ENCODE data around the gene MAP3K8. TPM values are rescaled to one million over a fixed set of nuclear protein-coding genes. Genes with fewer than 3 reads are reported as not detected.
A peak's percentile ranks its signal among the peaks of the same experiment; 100 is the strongest.

Gene MAP3K8
- total and polyA plus RNA-seq, 9 of the 15 experiments (the other 6 are each of a cell fraction or from before 2014, with no cell fraction given) = 6.9 to 23.6 (median 13.6) TPM

- TF ChIP-seq, protein P1, sequence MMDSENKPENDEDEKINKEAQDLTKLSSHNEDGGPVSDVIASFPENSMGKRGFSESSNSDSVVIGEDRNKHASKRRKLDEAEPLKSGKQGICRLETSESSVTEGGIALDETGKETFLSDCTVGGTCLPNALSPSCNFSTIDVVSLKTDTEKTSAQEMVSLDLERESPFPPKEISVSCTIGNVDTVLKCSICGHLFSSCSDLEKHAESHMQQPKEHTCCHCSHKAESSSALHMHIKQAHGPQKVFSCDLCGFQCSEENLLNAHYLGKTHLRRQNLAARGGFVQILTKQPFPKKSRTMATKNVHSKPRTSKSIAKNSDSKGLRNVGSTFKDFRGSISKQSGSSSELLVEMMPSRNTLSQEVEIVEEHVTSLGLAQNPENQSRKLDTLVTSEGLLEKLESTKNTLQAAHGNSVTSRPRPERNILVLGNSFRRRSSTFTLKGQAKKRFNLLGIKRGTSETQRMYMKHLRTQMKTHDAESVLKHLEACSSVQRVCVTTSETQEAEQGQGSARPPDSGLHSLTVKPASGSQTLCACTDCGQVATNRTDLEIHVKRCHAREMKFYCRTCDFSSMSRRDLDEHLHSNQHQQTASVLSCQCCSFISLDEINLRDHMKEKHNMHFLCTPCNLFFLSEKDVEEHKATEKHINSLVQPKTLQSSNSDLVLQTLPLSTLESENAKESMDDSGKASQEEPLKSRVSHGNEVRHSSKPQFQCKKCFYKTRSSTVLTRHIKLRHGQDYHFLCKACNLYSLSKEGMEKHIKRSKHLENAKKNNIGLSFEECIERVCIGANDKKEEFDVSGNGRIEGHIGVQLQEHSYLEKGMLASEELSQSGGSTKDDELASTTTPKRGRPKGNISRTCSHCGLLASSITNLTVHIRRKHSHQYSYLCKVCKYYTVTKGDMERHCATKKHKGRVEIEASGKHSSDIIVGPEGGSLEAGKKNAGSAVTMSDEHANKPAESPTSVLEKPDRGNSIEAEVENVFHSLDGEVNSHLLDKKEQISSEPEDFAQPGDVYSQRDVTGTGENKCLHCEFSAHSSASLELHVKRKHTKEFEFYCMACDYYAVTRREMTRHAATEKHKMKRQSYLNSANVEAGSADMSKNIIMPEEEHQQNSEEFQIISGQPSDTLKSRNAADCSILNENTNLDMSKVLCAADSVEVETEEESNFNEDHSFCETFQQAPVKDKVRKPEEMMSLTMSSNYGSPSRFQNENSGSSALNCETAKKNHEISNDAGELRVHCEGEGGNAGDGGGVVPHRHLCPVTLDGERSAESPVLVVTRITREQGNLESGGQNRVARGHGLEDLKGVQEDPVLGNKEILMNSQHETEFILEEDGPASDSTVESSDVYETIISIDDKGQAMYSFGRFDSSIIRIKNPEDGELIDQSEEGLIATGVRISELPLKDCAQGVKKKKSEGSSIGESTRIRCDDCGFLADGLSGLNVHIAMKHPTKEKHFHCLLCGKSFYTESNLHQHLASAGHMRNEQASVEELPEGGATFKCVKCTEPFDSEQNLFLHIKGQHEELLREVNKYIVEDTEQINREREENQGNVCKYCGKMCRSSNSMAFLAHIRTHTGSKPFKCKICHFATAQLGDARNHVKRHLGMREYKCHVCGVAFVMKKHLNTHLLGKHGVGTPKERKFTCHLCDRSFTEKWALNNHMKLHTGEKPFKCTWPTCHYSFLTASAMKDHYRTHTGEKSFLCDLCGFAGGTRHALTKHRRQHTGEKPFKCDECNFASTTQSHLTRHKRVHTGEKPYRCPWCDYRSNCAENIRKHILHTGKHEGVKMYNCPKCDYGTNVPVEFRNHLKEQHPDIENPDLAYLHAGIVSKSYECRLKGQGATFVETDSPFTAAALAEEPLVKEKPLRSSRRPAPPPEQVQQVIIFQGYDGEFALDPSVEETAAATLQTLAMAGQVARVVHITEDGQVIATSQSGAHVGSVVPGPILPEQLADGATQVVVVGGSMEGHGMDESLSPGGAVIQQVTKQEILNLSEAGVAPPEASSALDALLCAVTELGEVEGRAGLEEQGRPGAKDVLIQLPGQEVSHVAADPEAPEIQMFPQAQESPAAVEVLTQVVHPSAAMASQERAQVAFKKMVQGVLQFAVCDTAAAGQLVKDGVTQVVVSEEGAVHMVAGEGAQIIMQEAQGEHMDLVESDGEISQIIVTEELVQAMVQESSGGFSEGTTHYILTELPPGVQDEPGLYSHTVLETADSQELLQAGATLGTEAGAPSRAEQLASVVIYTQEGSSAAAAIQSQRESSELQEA (IDR thresholded peaks at IDR 0.05; ENCODE audit: low read depth) = no peak
- TF ChIP-seq TARDBP (IDR thresholded peaks at IDR 0.05) = 0 out of 2 replicates have a peak, but pooled peaks have one; percentile 21
- TF ChIP-seq, protein P2, sequence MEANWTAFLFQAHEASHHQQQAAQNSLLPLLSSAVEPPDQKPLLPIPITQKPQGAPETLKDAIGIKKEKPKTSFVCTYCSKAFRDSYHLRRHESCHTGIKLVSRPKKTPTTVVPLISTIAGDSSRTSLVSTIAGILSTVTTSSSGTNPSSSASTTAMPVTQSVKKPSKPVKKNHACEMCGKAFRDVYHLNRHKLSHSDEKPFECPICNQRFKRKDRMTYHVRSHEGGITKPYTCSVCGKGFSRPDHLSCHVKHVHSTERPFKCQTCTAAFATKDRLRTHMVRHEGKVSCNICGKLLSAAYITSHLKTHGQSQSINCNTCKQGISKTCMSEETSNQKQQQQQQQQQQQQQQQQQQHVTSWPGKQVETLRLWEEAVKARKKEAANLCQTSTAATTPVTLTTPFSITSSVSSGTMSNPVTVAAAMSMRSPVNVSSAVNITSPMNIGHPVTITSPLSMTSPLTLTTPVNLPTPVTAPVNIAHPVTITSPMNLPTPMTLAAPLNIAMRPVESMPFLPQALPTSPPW (CRISPR knock-in tag; IDR thresholded peaks at IDR 0.05) = peak; percentile 94
- TF ChIP-seq, protein P3, sequence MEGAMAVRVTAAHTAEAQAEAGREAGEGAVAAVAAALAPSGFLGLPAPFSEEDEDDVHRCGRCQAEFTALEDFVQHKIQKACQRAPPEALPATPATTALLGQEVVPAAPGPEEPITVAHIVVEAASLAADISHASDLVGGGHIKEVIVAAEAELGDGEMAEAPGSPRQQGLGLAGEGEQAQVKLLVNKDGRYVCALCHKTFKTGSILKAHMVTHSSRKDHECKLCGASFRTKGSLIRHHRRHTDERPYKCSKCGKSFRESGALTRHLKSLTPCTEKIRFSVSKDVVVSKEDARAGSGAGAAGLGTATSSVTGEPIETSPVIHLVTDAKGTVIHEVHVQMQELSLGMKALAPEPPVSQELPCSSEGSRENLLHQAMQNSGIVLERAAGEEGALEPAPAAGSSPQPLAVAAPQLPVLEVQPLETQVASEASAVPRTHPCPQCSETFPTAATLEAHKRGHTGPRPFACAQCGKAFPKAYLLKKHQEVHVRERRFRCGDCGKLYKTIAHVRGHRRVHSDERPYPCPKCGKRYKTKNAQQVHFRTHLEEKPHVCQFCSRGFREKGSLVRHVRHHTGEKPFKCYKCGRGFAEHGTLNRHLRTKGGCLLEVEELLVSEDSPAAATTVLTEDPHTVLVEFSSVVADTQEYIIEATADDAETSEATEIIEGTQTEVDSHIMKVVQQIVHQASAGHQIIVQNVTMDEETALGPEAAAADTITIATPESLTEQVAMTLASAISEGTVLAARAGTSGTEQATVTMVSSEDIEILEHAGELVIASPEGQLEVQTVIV (CRISPR knock-in tag; IDR thresholded peaks at IDR 0.05; ENCODE audit: borderline replicate concordance) = no peak
- peak; percentile 94 for TF ChIP-seq NCOR1 (IDR thresholded peaks at IDR 0.05)
- no peak for TF ChIP-seq ZNF512 (tag; IDR thresholded peaks at IDR 0.05)
- TF ChIP-seq, protein P4, sequence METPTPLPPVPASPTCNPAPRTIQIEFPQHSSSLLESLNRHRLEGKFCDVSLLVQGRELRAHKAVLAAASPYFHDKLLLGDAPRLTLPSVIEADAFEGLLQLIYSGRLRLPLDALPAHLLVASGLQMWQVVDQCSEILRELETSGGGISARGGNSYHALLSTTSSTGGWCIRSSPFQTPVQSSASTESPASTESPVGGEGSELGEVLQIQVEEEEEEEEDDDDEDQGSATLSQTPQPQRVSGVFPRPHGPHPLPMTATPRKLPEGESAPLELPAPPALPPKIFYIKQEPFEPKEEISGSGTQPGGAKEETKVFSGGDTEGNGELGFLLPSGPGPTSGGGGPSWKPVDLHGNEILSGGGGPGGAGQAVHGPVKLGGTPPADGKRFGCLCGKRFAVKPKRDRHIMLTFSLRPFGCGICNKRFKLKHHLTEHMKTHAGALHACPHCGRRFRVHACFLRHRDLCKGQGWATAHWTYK (CRISPR knock-in tag; IDR thresholded peaks at IDR 0.05) = no peak
- TF ChIP-seq HMG20B (CRISPR knock-in tag; IDR thresholded peaks at IDR 0.05) = no peak
- TF ChIP-seq PRPF4 (IDR thresholded peaks at IDR 0.05; ENCODE audit: insufficient read depth, low read depth, low read length, poor library complexity, severe bottlenecking) = no peak
- TF ChIP-seq CHD1 (IDR thresholded peaks at IDR 0.05; ENCODE audit: low read length) = no peak
Observed at GRCh38 chr10:30437031-30437841, 3.3 kb downstream of the MAP3K8 start (continued).
